Stomach (tissue), 9 donors: ENCODE data around the gene IMPG1. TPM values are rescaled to one million over a fixed set of nuclear protein-coding genes. Genes with fewer than 3 reads are reported as not detected.
"Not testable (repeated sequence)": the region's sequence is repeated elsewhere in the genome, so short reads cannot be mapped to it uniquely, and the experiment has no call there.

Experiments used
- DNase-seq, 2 donors: peaks; one replicate each; pipeline versions ENCODE4 v3.0.0 to v3.0.0-alpha.2; 2013 to 2019
- H3K27ac ChIP-seq, 5 donors: fragments of 200-600 bp in 4 of 5; sonication (generic) in 4 of 5; one replicate each; pipeline ENCODE4 v1.5.1; 2013 to 2019; ENCODE audit warnings: mild to moderate bottlenecking in 1 of 5, moderate library complexity in 1 of 5
- H3K27me3 ChIP-seq, 3 donors: fragments of 200-600 bp; sonication (generic); one replicate each; pipeline ENCODE4 v1.5.1; 2017 to 2019; ENCODE audit warnings: mixed run types in 1 of 3
- H3K36me3 ChIP-seq, 4 donors: fragments of 200-600 bp; sonication (generic); 1 replicate in 3 of 4; 2 replicates in 1 of 4; pipeline ENCODE4 v1.5.1; 2016 to 2019
- H3K4me1 ChIP-seq, 4 donors: fragments of 200-600 bp; sonication (generic); one replicate each; pipeline ENCODE4 v1.5.1; 2016 to 2019
- H3K4me3 ChIP-seq, 4 donors: fragments of 200-600 bp; sonication (generic) in 3 of 4; one replicate each; pipeline ENCODE4 v1.5.1; 2016 to 2019; ENCODE audit warnings: mild to moderate bottlenecking in 1 of 4
- H3K9me3 ChIP-seq, 4 donors: fragments of 200-600 bp; sonication (generic); one replicate each; pipeline ENCODE4 v1.5.1; 2016 to 2019
- CTCF ChIP-seq, 7 experiments: fragments of 450-650 bp in 4 of 7; fragments of 200-600 bp in 3 of 7; sonication (generic) in 3 of 7; IDR thresholded peaks; one replicate each; pipeline ENCODE4 v1.5.1; 2016 to 2019; ENCODE audit warnings: antibody characterized with exemption in 7 of 7, control low read depth in 2 of 7, mild to moderate bottlenecking in 1 of 7
- EP300 ChIP-seq: sonication (generic); formaldehyde crosslinking; IDR thresholded peaks from one replicate; pipeline ENCODE4 v1.6.1; 2017; ENCODE audit warnings: antibody characterized with exemption
- POLR2A ChIP-seq, 4 donors: fragments of 450-650 bp; IDR thresholded peaks; one replicate each; pipeline ENCODE4 v1.6.1; 2016; ENCODE audit warnings: antibody characterized with exemption in 4 of 4, control low read depth in 2 of 4, mild to moderate bottlenecking in 1 of 4, moderate library complexity in 1 of 4
- POLR2AphosphoS5 ChIP-seq, 3 donors: sonication (generic); formaldehyde crosslinking; IDR thresholded peaks; one replicate each; pipeline ENCODE4 v1.6.1; 2016; ENCODE audit warnings: antibody characterized with exemption in 3 of 3
- WGBS, 5 donors: extraction: QIAGEN DNeasy Blood & Tissue Kit in 3 of 5; methylation state at CpG; one replicate each; pipeline versions ENCODE4 v1.1.5 to v1.1.7; 2013 to 2018; 5-methylcytosine and 5-hydroxymethylcytosine counted together
- intact Hi-C: fragments of 100-400 bp; cut with DNase I; formaldehyde crosslinking; loops from one replicate; pipeline ENCODE4 v1.15.1; 2023; ENCODE audit warnings: low total_unique reads
- polyA plus RNA-seq, 3 donors: library from polyadenylated mRNA; stranded (reverse); fragments of 200-250 nt; gene quantifications; one replicate each; pipeline ENCODE4 v1.2.3, GENCODE V29; 2013
- total RNA-seq, 5 donors: library from RNA; depleted of rRNA; stranded (reverse); fragments of >200 nt; gene quantifications; one replicate each; pipeline versions ENCODE4 v1.1.0 to v1.2.3, GENCODE V29; 2014 to 2016
- donor health status: healthy with polysubstance abuse.
- donor health status: Bipolar disorder and iron deficiency.
- donor health status: healthy.

IMPG1 gene
- total and polyA plus RNA-seq, 8 donors = not detected

DNA sequence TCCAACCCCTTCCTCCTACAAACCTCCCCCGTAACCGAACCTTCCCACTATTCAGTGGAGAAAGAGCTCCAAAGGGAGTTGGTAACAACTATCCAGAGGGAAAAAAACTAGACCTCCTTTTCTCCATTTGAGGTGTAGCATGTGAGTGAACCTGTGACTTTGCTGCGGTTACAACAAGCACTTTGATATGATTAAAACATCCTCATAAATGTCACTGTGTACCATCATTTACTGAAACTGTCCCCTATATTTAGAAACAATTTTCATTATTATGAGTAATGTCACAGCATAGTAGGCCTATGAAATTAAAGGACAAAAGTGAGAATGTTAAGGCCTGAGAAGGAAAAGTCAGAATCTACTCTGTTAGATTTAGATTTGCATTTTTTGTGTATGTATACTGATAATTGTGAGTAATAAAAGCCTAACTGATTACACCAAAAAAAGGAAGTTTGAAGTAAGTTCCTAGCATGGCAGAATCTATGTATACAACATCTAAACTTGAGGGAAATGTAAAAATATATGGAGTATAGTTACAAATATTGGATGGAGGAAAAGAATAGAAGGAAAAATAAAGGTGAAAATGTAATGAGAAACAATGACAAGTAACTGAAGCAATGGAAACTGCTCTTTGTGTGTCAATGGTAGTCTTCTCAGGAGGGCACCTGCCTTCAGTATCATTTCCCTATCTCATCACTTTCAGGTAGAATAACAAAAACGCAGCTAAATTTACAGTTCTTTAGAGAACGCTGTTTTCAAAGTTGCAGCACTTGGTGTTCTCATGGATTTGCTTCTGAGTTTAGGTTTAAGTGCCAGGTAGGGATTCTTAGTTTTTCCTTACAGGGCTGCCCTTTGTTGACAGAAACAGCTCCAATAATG, 145.9 kb downstream of the IMPG1 start:
- no peaks in the 10 kb centered on the region for H3K27me3 ChIP-seq
- H3K36me3 ChIP-seq = peaks cover 0 to 2% (median under 1%) of the 10 kb centered on the region in 4 donors
- no peaks in the 10 kb centered on the region for H3K4me1 ChIP-seq
- no peak for DNase-seq
- intact Hi-C loops = no loop called here
- no peaks in the 10 kb centered on the region for H3K9me3 ChIP-seq
- WGBS, 5 donors = 86 to 90% (median 89%) methylated on average over 5 of the region's 5 CpGs
- H3K4me3 ChIP-seq = no peak overlapping the region
- no peak overlapping the region for H3K27ac ChIP-seq
- TF ChIP-seq POLR2A (IDR thresholded peaks at IDR 0.05) (no peak), CTCF (IDR thresholded peaks at IDR 0.05) (no peak), POLR2AphosphoS5 (IDR thresholded peaks at IDR 0.05) (no peak), EP300 (no peak)

DNA sequence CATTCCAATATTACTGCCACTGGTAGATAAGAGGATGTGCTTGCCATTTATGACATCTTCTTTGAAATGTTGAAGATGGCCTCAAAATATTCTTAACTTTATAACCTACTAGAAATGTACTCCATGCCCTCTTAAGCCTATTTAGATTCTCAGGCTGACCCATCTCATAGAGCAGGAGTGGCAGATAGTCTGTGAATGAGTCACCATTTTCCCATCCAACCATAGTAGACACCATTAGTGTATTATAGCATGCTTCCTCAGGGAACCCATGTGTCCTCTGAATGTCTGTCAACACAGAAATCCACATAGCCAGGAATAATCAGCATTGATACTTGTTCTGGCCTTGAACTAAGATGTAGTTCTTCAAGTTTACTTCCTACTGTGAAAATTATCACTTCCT, 150.2 kb downstream of the IMPG1 start:
- Histone ChIP-seq H3K4me3 (no peak overlapping the region), H3K4me1 (no peaks in the 10 kb centered on the region), H3K9me3 (no peaks in the 10 kb centered on the region), H3K27ac (no peak overlapping the region), H3K36me3 (peaks cover 0 to 42% (median 31%) of the 10 kb centered on the region in 4 donors), H3K27me3 (no peaks in the 10 kb centered on the region)
- DNase-seq = no peak
- no peak for TF ChIP-seq EP300
- intact Hi-C loops = no loop called here

GRCh38 chr6:75913040-75913439, 159.4 kb downstream of the IMPG1 start:
- DNase-seq = no peak
- Histone ChIP-seq H3K27me3 (no peaks in the 10 kb centered on the region), H3K4me3 (no peak overlapping the region), H3K4me1 (no peaks in the 10 kb centered on the region), H3K36me3 (peaks cover 0 to 58% (median 44%) of the 10 kb centered on the region in 4 donors), H3K9me3 (no peaks in the 10 kb centered on the region), H3K27ac (no peak overlapping the region)
- intact Hi-C loops = no loop called here
- TF ChIP-seq POLR2A (IDR thresholded peaks at IDR 0.05) (no peak), POLR2AphosphoS5 (IDR thresholded peaks at IDR 0.05) (no peak), EP300 (no peak), CTCF (IDR thresholded peaks at IDR 0.05) (no peak)

DNA sequence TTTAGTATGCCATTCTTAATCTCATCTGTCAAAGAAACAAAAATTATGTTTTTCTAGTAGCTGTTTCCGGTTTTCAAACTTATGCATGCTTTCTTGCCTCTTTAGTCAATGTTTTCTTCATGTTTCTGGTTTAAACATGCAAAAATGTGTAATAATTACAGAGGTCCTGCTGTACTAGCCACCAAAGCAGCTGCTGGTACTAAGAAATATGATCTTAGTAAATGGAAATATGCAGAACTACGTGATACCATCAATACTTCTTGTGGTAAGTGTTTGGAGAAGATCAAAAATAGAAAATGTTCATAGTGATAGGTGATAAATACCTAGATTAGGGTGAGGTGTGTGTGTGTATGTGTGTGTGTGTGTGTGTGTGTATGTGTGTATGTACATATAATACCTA, 165.0 kb downstream of the IMPG1 start:
- TF ChIP-seq CTCF (IDR thresholded peaks at IDR 0.05) = no peak
- no peak for TF ChIP-seq POLR2AphosphoS5 (IDR thresholded peaks at IDR 0.05)
- no peak for TF ChIP-seq POLR2A (IDR thresholded peaks at IDR 0.05)
- TF ChIP-seq EP300 = no peak
- WGBS, 5 donors = 80 to 89% (median 87%) methylated on average over 2 of the region's 2 CpGs
- Histone ChIP-seq H3K27ac (no peak overlapping the region), H3K9me3 (no peaks in the 10 kb centered on the region), H3K4me3 (no peak overlapping the region), H3K36me3 (peaks cover 0 to 24% (median 16%) of the 10 kb centered on the region in 4 donors), H3K27me3 (no peaks in the 10 kb centered on the region), H3K4me1 (no peaks in the 10 kb centered on the region)
- DNase-seq = no peak
- intact Hi-C loops = no loop called here

- peaks cover 0 to 24% (median 16%) of the 10 kb centered on the region in 4 donors for H3K36me3 ChIP-seq
- no peaks in the 10 kb centered on the region for H3K9me3 ChIP-seq
- no peak overlapping the region for H3K4me3 ChIP-seq
- no peak overlapping the region for H3K27ac ChIP-seq
- intact Hi-C loops = no loop called here
- TF ChIP-seq POLR2AphosphoS5 (IDR thresholded peaks at IDR 0.05) = no peak
- no peak for TF ChIP-seq POLR2A (IDR thresholded peaks at IDR 0.05)
- TF ChIP-seq EP300 = no peak
- no peak for TF ChIP-seq CTCF (IDR thresholded peaks at IDR 0.05)
- no peaks in the 10 kb centered on the region for H3K27me3 ChIP-seq
- no peaks in the 10 kb centered on the region for H3K4me1 ChIP-seq
- no peak for DNase-seq
- 68 to 81% (median 78%) methylated on average over 3 of the region's 3 CpGs for WGBS, 5 donors
Measured at GRCh38 chr6:75906871-75907270, 165.6 kb downstream of the IMPG1 start.

DNA sequence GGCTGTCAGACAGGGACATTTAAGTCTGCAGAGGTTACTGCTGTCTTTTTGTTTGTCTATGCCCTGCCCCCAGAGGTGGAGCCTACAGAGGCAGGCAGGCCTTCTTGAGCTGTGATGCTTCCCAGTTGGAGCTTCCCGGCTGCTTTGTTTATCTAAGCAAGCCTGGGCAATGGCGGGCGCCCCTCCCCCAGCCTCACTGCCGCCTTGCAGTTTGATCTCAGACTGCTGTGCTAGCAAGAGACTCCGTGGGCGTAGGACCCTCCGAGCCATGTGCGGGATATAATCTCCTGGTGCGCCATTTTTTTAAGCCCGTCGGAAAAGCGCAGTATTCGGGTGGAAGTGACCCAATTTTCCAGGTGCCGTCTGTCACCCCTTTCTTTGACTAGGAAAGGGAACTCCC, 167.3 kb downstream of the IMPG1 start:
- H3K27ac ChIP-seq, H3K9me3 ChIP-seq, H3K4me3 ChIP-seq, H3K27me3 ChIP-seq, H3K4me1 ChIP-seq, intact Hi-C loops, DNase-seq: not testable (repeated sequence)
- H3K36me3 ChIP-seq = peaks cover 0 to 24% (median 16%) of the 10 kb centered on the region in 4 donors
- WGBS, 5 donors = 94 to 99% (median 95%) methylated on average over 12 to 14 of the region's 14 CpGs

DNA sequence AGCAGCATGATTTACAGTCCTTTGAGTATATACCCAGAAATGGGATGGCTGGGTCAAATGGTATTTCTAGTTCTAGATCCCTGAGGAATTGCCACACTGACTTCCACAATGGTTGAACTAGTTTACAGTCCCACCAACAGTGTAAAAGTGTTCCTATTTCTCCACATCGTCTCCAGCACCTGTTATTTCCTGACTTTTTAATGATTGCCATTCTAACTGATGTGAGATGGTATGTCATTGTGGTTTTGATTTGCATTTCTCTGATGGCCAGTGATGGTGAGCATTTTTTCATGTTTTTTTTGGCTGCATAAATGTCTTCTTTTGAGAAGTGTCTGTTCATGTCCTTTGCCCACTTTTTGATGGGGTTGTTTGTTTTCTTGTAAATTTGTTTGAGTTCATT, 172.2 kb downstream of the IMPG1 start:
- H3K4me3 ChIP-seq, H3K27me3 ChIP-seq, H3K4me1 ChIP-seq, H3K9me3 ChIP-seq, DNase-seq, intact Hi-C loops, H3K27ac ChIP-seq: not testable (repeated sequence)
- 90 to 100% (median 94%) methylated on average over 1 of the region's 1 CpG for WGBS, 5 donors
- H3K36me3 ChIP-seq = peaks cover 0 to 24% (median 18%) of the 10 kb centered on the region in 4 donors
